ENCODE results near the gene SLC25A23.
"Not testable (repeated sequence)": the region's sequence is repeated elsewhere in the genome, so short reads cannot be mapped to it uniquely, and the experiment has no call there.

The SLC25A23 gene

GRCh38 chr19:6459262-6460098 is at the start of gene SLC25A23:
Gene SLC25A23, minus strand, starts transcription at chr19:6459792. Its CDS starts 164 bp downstream, at chr19:6459628.
- peak; percentile 79 for DNase-seq
- Mint-ChIP-seq H3K4me1 (ENCODE audit: low read depth) (peaks cover 23% of the 10 kb centered on the region), H3K27ac (peak within 1 kb of the TSS; percentile 88), H3K4me3 (peak within 1 kb of the TSS; percentile 82), H3K9me3 (peaks cover 9% of the 10 kb centered on the region), H3K27me3 (no peaks in the 10 kb centered on the region), H3K36me3 (ENCODE audit: low read depth) (peaks cover 21% of the 10 kb centered on the region)

DNA sequence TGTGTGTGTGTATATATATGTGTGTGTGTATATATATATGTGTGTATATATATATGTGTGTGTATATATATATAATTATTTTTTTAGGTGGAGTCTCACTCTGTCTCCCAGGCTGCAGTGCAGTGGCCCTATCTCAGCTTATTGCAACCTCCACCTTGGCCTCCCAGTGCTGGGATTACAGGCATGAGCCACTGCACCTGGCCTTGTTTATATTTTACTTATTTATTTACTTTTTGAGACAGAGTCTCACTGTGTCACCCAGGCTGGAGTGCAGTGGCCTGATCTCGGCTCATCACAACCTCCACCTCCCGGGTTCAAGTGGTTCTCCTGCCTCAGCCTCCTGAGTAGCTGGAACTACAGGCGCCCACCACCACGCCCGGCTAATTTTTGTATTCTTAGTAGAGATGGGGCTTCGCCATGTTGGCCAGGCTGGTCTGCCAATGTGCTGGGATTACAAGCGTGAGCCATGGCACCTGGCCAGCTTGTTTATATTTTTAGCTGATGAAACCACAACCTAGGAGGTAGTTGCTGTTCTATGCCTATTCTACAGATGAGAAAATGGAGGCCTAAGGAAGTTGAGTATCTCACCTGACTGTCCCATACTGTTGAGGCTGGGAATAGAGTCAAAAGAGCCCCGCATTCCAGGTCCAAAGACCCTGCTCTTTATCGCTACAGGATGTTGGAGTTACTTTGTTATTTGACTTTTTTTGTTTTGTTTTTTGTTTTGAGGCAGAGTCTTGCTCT is 48.6 kb upstream of the SLC25A23 start:
- H3K27ac Mint-ChIP-seq; H3K36me3 Mint-ChIP-seq (ENCODE audit: low read depth); H3K4me1 Mint-ChIP-seq (ENCODE audit: low read depth); H3K4me3 Mint-ChIP-seq; DNase-seq; H3K27me3 Mint-ChIP-seq; H3K9me3 Mint-ChIP-seq: not testable (repeated sequence)

DNA sequence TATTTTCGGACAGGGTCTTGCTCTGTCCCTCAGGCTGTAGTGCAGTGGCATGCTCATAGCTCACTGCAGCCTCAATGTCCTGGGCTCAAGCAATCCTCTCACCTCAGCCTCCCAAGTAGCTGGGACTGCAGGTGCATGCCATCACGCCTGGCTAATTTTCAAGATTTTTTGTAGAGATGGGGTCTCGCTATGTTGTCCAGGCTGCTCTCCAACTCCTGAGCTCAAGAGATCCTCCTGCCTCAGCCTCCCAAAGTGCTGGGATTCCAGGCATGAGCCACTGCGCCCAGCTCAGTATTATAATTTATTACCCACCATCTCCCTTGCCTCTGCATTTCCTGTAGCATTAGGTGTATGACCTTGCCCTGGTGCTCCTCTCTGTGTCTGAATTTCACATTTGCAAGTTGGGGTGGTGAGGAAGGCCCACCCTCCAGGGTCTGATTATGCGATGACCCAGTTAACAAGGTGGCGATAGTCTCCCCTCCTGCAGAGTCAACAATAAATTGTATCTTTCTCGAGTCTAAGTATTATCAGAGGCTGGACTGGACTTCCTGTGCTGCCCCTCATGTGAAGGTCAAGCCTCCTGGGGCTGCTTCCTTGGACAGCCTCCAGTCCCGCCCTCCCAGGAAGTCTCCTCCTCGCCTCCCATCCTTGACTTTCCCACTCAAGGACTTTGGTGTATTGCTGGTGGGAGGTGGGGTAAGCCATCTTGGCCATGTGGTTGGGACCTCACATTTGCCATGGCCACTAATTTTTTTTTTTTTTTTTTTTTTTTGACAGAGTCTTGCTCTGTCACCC is 44.0 kb upstream of the SLC25A23 start:
- Mint-ChIP-seq H3K27ac (no peak overlapping the region), H3K4me1 (ENCODE audit: low read depth) (peaks cover 16% of the 10 kb centered on the region), H3K36me3 (ENCODE audit: low read depth) (no peaks in the 10 kb centered on the region), H3K9me3 (no peaks in the 10 kb centered on the region), H3K4me3 (no peak overlapping the region), H3K27me3 (peaks cover 15% of the 10 kb centered on the region)
- no peak for DNase-seq

- Mint-ChIP-seq H3K9me3 (no peaks in the 10 kb centered on the region), H3K27me3 (peaks cover 15% of the 10 kb centered on the region), H3K27ac (peak within 1 kb of the TSS; percentile 65), H3K4me3 (peak within 1 kb of the TSS; percentile 79), H3K36me3 (ENCODE audit: low read depth) (no peaks in the 10 kb centered on the region), H3K4me1 (ENCODE audit: low read depth) (peaks cover 16% of the 10 kb centered on the region)
- peak; percentile 76 for DNase-seq
Measured at GRCh38 chr19:6501740-6502648, 42.4 kb upstream of the SLC25A23 start, which contains the start of gene TUBB4A. Gene TUBB4A, minus strand, starts transcription at chr19:6502309. Its CDS starts 97 bp downstream, at chr19:6502212.

DNA sequence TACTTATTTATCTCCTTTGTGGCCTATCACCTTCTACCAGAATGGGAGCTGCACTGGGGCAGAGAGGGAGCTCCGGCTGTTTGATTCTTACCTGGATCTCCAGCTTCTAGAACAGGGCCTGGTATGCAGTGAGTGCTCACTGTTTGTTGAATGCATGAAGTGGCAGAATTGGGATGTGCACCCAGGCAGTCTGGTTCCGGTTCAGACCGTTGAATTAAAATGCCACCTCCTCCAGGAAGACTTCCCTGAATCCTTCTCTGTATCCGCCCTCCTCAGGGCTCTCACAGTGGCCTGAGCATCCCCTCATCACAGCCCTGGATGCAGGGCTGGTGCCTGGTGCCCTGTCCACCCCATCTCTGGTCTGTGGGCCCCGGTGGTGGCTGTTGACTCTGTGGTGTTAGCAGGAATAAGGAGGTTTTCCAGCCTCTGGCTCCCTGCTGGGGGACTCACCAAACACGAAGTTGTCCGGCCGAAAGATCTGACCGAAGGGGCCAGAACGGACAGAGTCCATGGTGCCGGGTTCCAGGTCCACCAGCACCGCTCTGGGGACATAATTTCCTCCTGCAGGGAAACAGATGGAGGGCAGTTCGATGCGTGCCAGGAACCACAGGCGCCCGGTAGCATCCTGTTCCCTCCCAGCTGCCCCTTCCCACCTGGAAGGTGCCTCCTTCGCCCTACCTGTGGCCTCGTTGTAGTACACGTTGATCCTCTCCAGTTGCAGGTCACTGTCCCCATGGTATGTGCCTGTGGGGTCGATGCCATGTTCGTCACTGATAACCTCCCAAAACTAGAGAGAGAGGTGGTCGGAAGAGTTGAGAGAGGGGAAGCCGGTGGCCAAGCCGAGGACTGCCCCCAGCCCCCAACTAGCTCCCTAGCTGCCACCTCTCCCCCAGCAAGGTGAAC is 41.5 kb upstream of the SLC25A23 start:
- peaks cover 16% of the 10 kb centered on the region for H3K4me1 Mint-ChIP-seq (ENCODE audit: low read depth)
- H3K9me3 Mint-ChIP-seq: no peaks in the 10 kb centered on the region
- no peaks in the 10 kb centered on the region for H3K36me3 Mint-ChIP-seq (ENCODE audit: low read depth)
- peak overlapping the region; percentile 65 for H3K27ac Mint-ChIP-seq
- H3K4me3 Mint-ChIP-seq: peak overlapping the region; percentile 79
- DNase-seq: no peak
- peaks cover 15% of the 10 kb centered on the region for H3K27me3 Mint-ChIP-seq

- no peak for DNase-seq
- Mint-ChIP-seq H3K4me3 (no peak overlapping the region), H3K4me1 (ENCODE audit: low read depth) (peaks cover 12% of the 10 kb centered on the region), H3K9me3 (no peaks in the 10 kb centered on the region), H3K36me3 (ENCODE audit: low read depth) (no peaks in the 10 kb centered on the region), H3K27me3 (peaks cover 15% of the 10 kb centered on the region), H3K27ac (no peak overlapping the region)
Measured at GRCh38 chr19:6499052-6499790, 39.6 kb upstream of the SLC25A23 start.

DNA sequence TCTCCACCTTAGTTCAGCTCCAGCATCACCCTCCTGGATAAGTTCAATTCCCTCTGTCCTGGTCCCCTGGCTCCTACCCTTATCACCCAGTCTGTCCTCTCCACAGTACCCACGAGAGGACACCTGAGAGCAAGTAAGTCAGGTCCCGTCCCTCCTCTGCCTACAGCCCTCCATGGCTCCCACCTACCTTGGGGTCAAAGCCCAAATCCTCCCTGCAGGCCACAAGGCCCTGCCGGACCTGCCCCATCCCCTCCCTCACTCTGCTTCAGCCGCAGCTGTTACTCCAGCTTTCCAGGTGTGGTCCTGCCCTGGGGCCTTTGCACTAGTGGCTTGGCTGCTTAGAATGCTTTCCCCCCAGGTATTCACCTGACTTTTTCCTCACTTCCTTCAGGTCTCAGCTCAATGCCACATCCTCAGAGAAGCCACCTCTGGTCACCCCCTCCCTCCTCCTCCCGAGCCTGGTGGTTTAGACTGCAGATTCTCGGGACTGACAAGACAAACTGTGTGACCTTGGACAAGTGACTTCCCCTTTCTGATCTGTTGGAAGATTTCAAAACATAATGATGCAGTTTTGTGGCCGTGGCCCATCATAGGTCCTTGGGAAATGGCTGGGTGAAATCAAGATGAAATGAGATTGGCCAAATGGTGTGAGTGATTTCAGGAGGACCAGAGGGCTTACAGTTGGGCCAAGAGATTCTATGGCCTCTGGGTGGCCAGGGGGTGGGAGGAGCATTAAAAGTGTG is 38.9 kb upstream of the SLC25A23 start:
- no peak overlapping the region for H3K27ac Mint-ChIP-seq
- H3K4me3 Mint-ChIP-seq: no peak overlapping the region
- peaks cover 12% of the 10 kb centered on the region for H3K4me1 Mint-ChIP-seq (ENCODE audit: low read depth)

DNA sequence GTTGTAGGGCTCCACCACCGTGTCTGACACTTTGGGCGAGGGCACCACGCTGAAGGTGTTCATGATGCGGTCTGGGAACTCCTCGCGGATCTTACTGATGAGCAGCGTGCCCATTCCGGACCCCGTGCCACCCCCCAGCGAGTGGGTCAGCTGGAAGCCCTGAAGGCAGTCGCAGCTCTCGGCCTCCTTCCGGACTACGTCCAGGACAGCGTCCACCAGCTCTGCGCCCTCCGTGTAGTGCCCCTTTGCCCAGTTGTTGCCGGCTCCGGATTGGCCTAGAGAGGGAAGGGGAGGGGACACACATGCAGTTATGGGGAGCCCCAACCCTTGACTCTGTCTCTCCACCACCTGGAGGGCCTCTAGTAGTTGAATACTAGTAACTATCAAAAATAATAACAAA is 36.4 kb upstream of the SLC25A23 start:
- H3K27ac Mint-ChIP-seq: no peak overlapping the region
- no peaks in the 10 kb centered on the region for H3K36me3 Mint-ChIP-seq (ENCODE audit: low read depth)
- H3K4me3 Mint-ChIP-seq: no peak overlapping the region
- peaks cover 10% of the 10 kb centered on the region for H3K4me1 Mint-ChIP-seq (ENCODE audit: low read depth)
- peaks cover 5% of the 10 kb centered on the region for H3K27me3 Mint-ChIP-seq
- H3K9me3 Mint-ChIP-seq: peaks cover 5% of the 10 kb centered on the region
- DNase-seq: no peak

More for the DNA sequence above, 38.9 kb upstream of the SLC25A23 start:
- H3K9me3 Mint-ChIP-seq: no peaks in the 10 kb centered on the region
- DNase-seq: no peak
- no peaks in the 10 kb centered on the region for H3K36me3 Mint-ChIP-seq (ENCODE audit: low read depth)
- peaks cover 12% of the 10 kb centered on the region for H3K27me3 Mint-ChIP-seq

DNA sequence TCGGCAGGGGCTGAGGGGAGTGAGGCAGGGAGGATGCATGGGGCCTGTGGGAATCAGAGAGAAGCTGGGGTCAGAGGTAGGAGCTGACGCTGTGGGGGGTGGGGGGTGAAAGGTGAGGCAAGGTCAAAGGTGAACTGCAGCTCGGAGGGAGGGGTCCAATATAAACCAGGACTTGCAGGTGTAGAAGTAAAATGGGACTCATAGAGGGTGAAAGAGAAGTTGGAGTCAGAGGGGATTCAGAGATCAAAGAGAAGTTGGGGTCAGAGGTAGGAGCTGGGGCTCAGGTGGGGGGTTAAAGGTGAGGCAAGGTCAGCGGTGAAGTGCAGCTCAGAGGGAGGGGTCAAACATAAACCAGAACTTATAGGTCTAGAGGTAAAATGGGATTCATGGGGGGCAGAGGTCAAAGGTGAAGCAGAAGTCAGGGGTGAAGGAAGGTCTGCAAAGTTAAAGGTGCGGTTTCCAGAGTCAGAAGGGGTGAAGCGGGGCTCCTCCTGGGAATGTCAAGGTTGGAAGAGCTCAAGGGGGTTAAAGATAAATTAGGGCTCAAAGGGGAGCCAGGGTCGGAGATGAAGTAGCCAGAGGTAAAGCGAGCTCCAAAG is 34.9 kb upstream of the SLC25A23 start:
- Mint-ChIP-seq H3K36me3 (ENCODE audit: low read depth) (no peaks in the 10 kb centered on the region), H3K27ac (no peak overlapping the region)

DNA sequence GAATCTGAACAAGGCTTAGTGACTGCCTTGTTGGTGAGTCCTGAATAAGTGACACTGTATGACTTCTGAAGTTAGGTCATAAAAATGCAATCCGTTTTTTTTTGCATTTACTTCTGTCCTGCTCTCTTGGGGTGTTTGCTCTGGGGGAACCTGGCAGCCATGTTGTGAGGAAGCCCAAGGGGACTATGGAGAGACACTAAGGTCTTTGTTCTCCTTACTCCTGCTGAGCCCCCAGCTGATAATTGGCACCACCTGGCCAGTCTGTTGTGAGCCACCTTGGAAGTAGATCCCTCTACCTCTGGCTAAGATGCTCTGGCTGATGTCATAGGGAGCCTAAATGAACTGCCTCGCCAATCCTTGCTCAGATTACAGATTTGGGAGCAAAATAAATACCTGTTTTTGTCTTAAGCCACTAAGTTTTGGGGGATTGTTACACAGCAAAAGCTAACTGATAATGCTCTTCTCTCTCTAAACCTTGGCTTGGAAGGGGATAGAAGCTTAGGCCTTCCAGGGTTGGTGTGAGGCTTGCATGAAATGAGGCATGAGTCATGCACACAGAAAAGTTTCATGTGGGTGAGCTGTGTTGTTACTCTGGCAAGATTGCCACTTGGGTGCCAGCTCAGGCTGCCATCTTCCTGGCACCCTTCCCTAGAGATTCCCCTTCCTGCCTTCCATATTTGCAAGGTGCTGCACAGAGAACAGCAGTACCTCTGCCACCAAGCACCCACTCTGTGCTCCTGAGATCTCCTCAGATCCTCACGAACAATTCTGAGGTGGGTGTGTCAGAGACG is 32.4 kb upstream of the SLC25A23 start:
- no peak overlapping the region for H3K27ac Mint-ChIP-seq
- peaks cover 5% of the 10 kb centered on the region for H3K9me3 Mint-ChIP-seq
- H3K27me3 Mint-ChIP-seq: no peaks in the 10 kb centered on the region
- H3K4me1 Mint-ChIP-seq (ENCODE audit: low read depth): peaks cover 20% of the 10 kb centered on the region
- no peak for DNase-seq
- H3K4me3 Mint-ChIP-seq: no peak overlapping the region
- H3K36me3 Mint-ChIP-seq (ENCODE audit: low read depth): no peaks in the 10 kb centered on the region

More for the DNA sequence above, 34.9 kb upstream of the SLC25A23 start:
- DNase-seq: no peak
- Mint-ChIP-seq H3K4me1 (ENCODE audit: low read depth) (peaks cover 18% of the 10 kb centered on the region), H3K27me3 (no peaks in the 10 kb centered on the region), H3K4me3 (no peak overlapping the region), H3K9me3 (peaks cover 5% of the 10 kb centered on the region)

- Mint-ChIP-seq H3K27ac (peak overlapping the region; percentile 82), H3K4me3 (peak overlapping the region; percentile 72), H3K9me3 (peaks cover 5% of the 10 kb centered on the region), H3K4me1 (ENCODE audit: low read depth) (peaks cover 20% of the 10 kb centered on the region), H3K36me3 (ENCODE audit: low read depth) (no peaks in the 10 kb centered on the region), H3K27me3 (no peaks in the 10 kb centered on the region)
- no peak for DNase-seq
Measured at GRCh38 chr19:6490134-6490533, 30.5 kb upstream of the SLC25A23 start.

Data from activated T-cell treated with anti-CD3 and anti-CD28 coated beads, Interleukin-2, amount 50 U/mL, for 24 hours (primary cell).